GM21576 (cell line): Measurements from ENCODE around the gene KIF5B.
"Not testable (repeated sequence)": the region's sequence is repeated elsewhere in the genome, so short reads cannot be mapped to it uniquely, and the experiment has no call there.

Experiments
- ATAC-seq: cut with Tn5 transposase; IDR thresholded peaks from one replicate; pipeline ENCODE4 v1.9.1; 2021; ENCODE audit warnings: mild to moderate bottlenecking, moderate library complexity; ENCODE audit not compliant: unreplicated experiment

KIF5B gene

GRCh38 chr10:32056136-32057035 is at the start of gene KIF5B:
Gene KIF5B (minus strand): TSS chr10:32056425. CDS start chr10:32055973, 452 bp downstream.
- ATAC-seq: peak; percentile 81

- no peak for ATAC-seq
Observed at GRCh38 chr10:32105782-32106382, 49.7 kb upstream of the KIF5B start.

GRCh38 chr10:32104622-32105509 is 48.6 kb upstream of the KIF5B start:
- no peak for ATAC-seq

- ATAC-seq: no peak
Observed at GRCh38 chr10:32104181-32104580, 48.0 kb upstream of the KIF5B start.

- ATAC-seq: no peak
Observed at GRCh38 chr10:32103721-32104120, 47.5 kb upstream of the KIF5B start.

GRCh38 chr10:32098566-32099259 is 42.5 kb upstream of the KIF5B start:
- not testable (repeated sequence) for ATAC-seq

- ATAC-seq: no peak
Observed at GRCh38 chr10:32095116-32095733, 39.0 kb upstream of the KIF5B start.

- ATAC-seq: no peak
Observed at GRCh38 chr10:32093650-32094049, 37.4 kb upstream of the KIF5B start.

GRCh38 chr10:32091046-32091445 is 34.8 kb upstream of the KIF5B start:
- ATAC-seq: no peak

GRCh38 chr10:32084185-32084851 is 28.1 kb upstream of the KIF5B start:
- no peak for ATAC-seq

GRCh38 chr10:32077896-32078485 is 21.8 kb upstream of the KIF5B start:
- ATAC-seq: no peak

GRCh38 chr10:32073659-32074058 is 17.4 kb upstream of the KIF5B start:
- no peak for ATAC-seq

- no peak for ATAC-seq
Observed at GRCh38 chr10:32073128-32073527, 16.9 kb upstream of the KIF5B start.

- ATAC-seq: no peak
Observed at GRCh38 chr10:32072025-32072800, 16.0 kb upstream of the KIF5B start.

GRCh38 chr10:32070645-32071044 is 14.4 kb upstream of the KIF5B start:
- ATAC-seq: no peak

GRCh38 chr10:32068569-32068968 is 12.3 kb upstream of the KIF5B start:
- ATAC-seq: no peak

GRCh38 chr10:32067931-32068330 is 11.7 kb upstream of the KIF5B start:
- ATAC-seq: not testable (repeated sequence)

GRCh38 chr10:32065856-32066255 is 9.6 kb upstream of the KIF5B start:
- no peak for ATAC-seq

- ATAC-seq: no peak
Observed at GRCh38 chr10:32061440-32061839, 5.2 kb upstream of the KIF5B start.
